ENCODE results near the gene SNX9.
"Not testable (repeated sequence)": the region's sequence is repeated elsewhere in the genome, so short reads cannot be mapped to it uniquely, and the experiment has no call there.

The SNX9 gene

GRCh38 chr6:157789861-157790260, 33.2 kb upstream of the SNX9 start:
- Histone ChIP-seq H3K27me3 (ENCODE audit: insufficient read depth, low read length) (no peaks in the 10 kb centered on the region), H3K9me3 (ENCODE audit: low read length) (no peaks in the 10 kb centered on the region), H3K4me3 (ENCODE audit: low read length) (no peak overlapping the region), H3K36me3 (ENCODE audit: insufficient read depth, low read length) (no peaks in the 10 kb centered on the region), H3K4me1 (ENCODE audit: insufficient read depth, low read length) (no peaks in the 10 kb centered on the region), H2AFZ (ENCODE audit: low read depth, low read length) (no peak overlapping the region)

- Histone ChIP-seq H3K4me1 (ENCODE audit: insufficient read depth, low read length) (no peaks in the 10 kb centered on the region), H3K4me3 (ENCODE audit: low read length) (no peak overlapping the region), H3K9me3 (ENCODE audit: low read length) (no peaks in the 10 kb centered on the region), H2AFZ (ENCODE audit: low read depth, low read length) (no peak overlapping the region), H3K36me3 (ENCODE audit: insufficient read depth, low read length) (no peaks in the 10 kb centered on the region), H3K27me3 (ENCODE audit: insufficient read depth, low read length) (no peaks in the 10 kb centered on the region)
Measured at GRCh38 chr6:157790548-157791160, 32.4 kb upstream of the SNX9 start.

GRCh38 chr6:157791450-157791849, 31.6 kb upstream of the SNX9 start:
- H3K4me1 ChIP-seq (ENCODE audit: insufficient read depth, low read length): no peaks in the 10 kb centered on the region
- no peak overlapping the region for H2AFZ ChIP-seq (ENCODE audit: low read depth, low read length)
- H3K36me3 ChIP-seq (ENCODE audit: insufficient read depth, low read length): no peaks in the 10 kb centered on the region
- H3K9me3 ChIP-seq (ENCODE audit: low read length): no peaks in the 10 kb centered on the region
- no peak overlapping the region for H3K4me3 ChIP-seq (ENCODE audit: low read length)
- no peaks in the 10 kb centered on the region for H3K27me3 ChIP-seq (ENCODE audit: insufficient read depth, low read length)

GRCh38 chr6:157792671-157793070, 30.4 kb upstream of the SNX9 start:
- Histone ChIP-seq H2AFZ (ENCODE audit: low read depth, low read length) (no peak overlapping the region), H3K36me3 (ENCODE audit: insufficient read depth, low read length) (no peaks in the 10 kb centered on the region), H3K27me3 (ENCODE audit: insufficient read depth, low read length) (no peaks in the 10 kb centered on the region), H3K9me3 (ENCODE audit: low read length) (no peaks in the 10 kb centered on the region), H3K4me1 (ENCODE audit: insufficient read depth, low read length) (no peaks in the 10 kb centered on the region), H3K4me3 (ENCODE audit: low read length) (no peak overlapping the region)

- not testable (repeated sequence) for H3K36me3 ChIP-seq (ENCODE audit: insufficient read depth, low read length); H3K4me3 ChIP-seq (ENCODE audit: low read length); H3K9me3 ChIP-seq (ENCODE audit: low read length); H2AFZ ChIP-seq (ENCODE audit: low read depth, low read length); H3K4me1 ChIP-seq (ENCODE audit: insufficient read depth, low read length); H3K27me3 ChIP-seq (ENCODE audit: insufficient read depth, low read length)
Measured at GRCh38 chr6:157794012-157794411, 29.0 kb upstream of the SNX9 start.

- no peaks in the 10 kb centered on the region for H3K9me3 ChIP-seq (ENCODE audit: low read length)
- H3K36me3 ChIP-seq (ENCODE audit: insufficient read depth, low read length): no peaks in the 10 kb centered on the region
- H2AFZ ChIP-seq (ENCODE audit: low read depth, low read length): no peak overlapping the region
- H3K4me1 ChIP-seq (ENCODE audit: insufficient read depth, low read length): no peaks in the 10 kb centered on the region
- no peaks in the 10 kb centered on the region for H3K27me3 ChIP-seq (ENCODE audit: insufficient read depth, low read length)
- no peak overlapping the region for H3K4me3 ChIP-seq (ENCODE audit: low read length)
Measured at GRCh38 chr6:157795841-157796240, 27.2 kb upstream of the SNX9 start.

GRCh38 chr6:157798851-157799250, 24.2 kb upstream of the SNX9 start:
- no peaks in the 10 kb centered on the region for H3K9me3 ChIP-seq (ENCODE audit: low read length)
- H3K4me1 ChIP-seq (ENCODE audit: insufficient read depth, low read length): no peaks in the 10 kb centered on the region
- H3K4me3 ChIP-seq (ENCODE audit: low read length): no peak overlapping the region
- no peaks in the 10 kb centered on the region for H3K36me3 ChIP-seq (ENCODE audit: insufficient read depth, low read length)
- no peak overlapping the region for H2AFZ ChIP-seq (ENCODE audit: low read depth, low read length)
- peaks cover 5% of the 10 kb centered on the region for H3K27me3 ChIP-seq (ENCODE audit: insufficient read depth, low read length)

GRCh38 chr6:157799561-157799960, 23.5 kb upstream of the SNX9 start:
- H2AFZ ChIP-seq (ENCODE audit: low read depth, low read length); H3K9me3 ChIP-seq (ENCODE audit: low read length); H3K36me3 ChIP-seq (ENCODE audit: insufficient read depth, low read length); H3K4me3 ChIP-seq (ENCODE audit: low read length); H3K27me3 ChIP-seq (ENCODE audit: insufficient read depth, low read length); H3K4me1 ChIP-seq (ENCODE audit: insufficient read depth, low read length): not testable (repeated sequence)

- Histone ChIP-seq H3K9me3 (ENCODE audit: low read length) (no peaks in the 10 kb centered on the region), H2AFZ (ENCODE audit: low read depth, low read length) (no peak overlapping the region), H3K27me3 (ENCODE audit: insufficient read depth, low read length) (peaks cover 5% of the 10 kb centered on the region), H3K4me3 (ENCODE audit: low read length) (no peak overlapping the region), H3K36me3 (ENCODE audit: insufficient read depth, low read length) (no peaks in the 10 kb centered on the region), H3K4me1 (ENCODE audit: insufficient read depth, low read length) (no peaks in the 10 kb centered on the region)
Measured at GRCh38 chr6:157800420-157801237, 22.4 kb upstream of the SNX9 start.

GRCh38 chr6:157804448-157805327, 18.4 kb upstream of the SNX9 start:
- H2AFZ ChIP-seq (ENCODE audit: low read depth, low read length): no peak overlapping the region
- no peaks in the 10 kb centered on the region for H3K36me3 ChIP-seq (ENCODE audit: insufficient read depth, low read length)
- H3K4me3 ChIP-seq (ENCODE audit: low read length): no peak overlapping the region

GRCh38 chr6:157806131-157806855, 16.8 kb upstream of the SNX9 start:
- Histone ChIP-seq H3K4me1 (ENCODE audit: insufficient read depth, low read length) (no peaks in the 10 kb centered on the region), H3K36me3 (ENCODE audit: insufficient read depth, low read length) (no peaks in the 10 kb centered on the region), H3K4me3 (ENCODE audit: low read length) (no peak overlapping the region), H3K9me3 (ENCODE audit: low read length) (peaks cover 3% of the 10 kb centered on the region), H3K27me3 (ENCODE audit: insufficient read depth, low read length) (peaks cover 5% of the 10 kb centered on the region), H2AFZ (ENCODE audit: low read depth, low read length) (no peak overlapping the region)

More at GRCh38 chr6:157804448-157805327, 18.4 kb upstream of the SNX9 start:
- peaks cover 3% of the 10 kb centered on the region for H3K9me3 ChIP-seq (ENCODE audit: low read length)
- H3K4me1 ChIP-seq (ENCODE audit: insufficient read depth, low read length): no peaks in the 10 kb centered on the region
- H3K27me3 ChIP-seq (ENCODE audit: insufficient read depth, low read length): peaks cover 5% of the 10 kb centered on the region

- Histone ChIP-seq H3K27me3 (ENCODE audit: insufficient read depth, low read length) (peaks cover 5% of the 10 kb centered on the region), H3K4me3 (ENCODE audit: low read length) (no peak overlapping the region), H3K36me3 (ENCODE audit: insufficient read depth, low read length) (no peaks in the 10 kb centered on the region), H2AFZ (ENCODE audit: low read depth, low read length) (no peak overlapping the region), H3K9me3 (ENCODE audit: low read length) (peaks cover 3% of the 10 kb centered on the region), H3K4me1 (ENCODE audit: insufficient read depth, low read length) (no peaks in the 10 kb centered on the region)
Measured at GRCh38 chr6:157806856-157807215, 16.2 kb upstream of the SNX9 start.
